ENCODE measurements around the gene ZNF488. TPM values are rescaled to one million over a fixed set of nuclear protein-coding genes. Genes with fewer than 3 reads are reported as not detected.

Gene ZNF488
- total RNA-seq, 4 donors from 2014 or later: 0.59 to 1.1 (median 1.0) TPM; not detected in 1

GRCh38 chr10:47379901-47380300 is 4.2 kb downstream of the ZNF488 start:
- no peak for DNase-seq (ENCODE audit: low spot score in 2 of 2)
- Histone ChIP-seq H3K4me3 (no peak overlapping the region), H3K9me3 (no peaks in the 10 kb centered on the region), H3K27ac (no peak overlapping the region), H3K27me3 (no peaks in the 10 kb centered on the region), H3K4me1 (peaks cover 0 to 18% (median 0%) of the 10 kb centered on the region in 4 donors), H3K36me3 (no peaks in the 10 kb centered on the region)
- WGBS, 2 donors: 46 to 56% methylated on average over 10 to 11 of the region's 11 CpGs
- TF ChIP-seq, protein P1, sequence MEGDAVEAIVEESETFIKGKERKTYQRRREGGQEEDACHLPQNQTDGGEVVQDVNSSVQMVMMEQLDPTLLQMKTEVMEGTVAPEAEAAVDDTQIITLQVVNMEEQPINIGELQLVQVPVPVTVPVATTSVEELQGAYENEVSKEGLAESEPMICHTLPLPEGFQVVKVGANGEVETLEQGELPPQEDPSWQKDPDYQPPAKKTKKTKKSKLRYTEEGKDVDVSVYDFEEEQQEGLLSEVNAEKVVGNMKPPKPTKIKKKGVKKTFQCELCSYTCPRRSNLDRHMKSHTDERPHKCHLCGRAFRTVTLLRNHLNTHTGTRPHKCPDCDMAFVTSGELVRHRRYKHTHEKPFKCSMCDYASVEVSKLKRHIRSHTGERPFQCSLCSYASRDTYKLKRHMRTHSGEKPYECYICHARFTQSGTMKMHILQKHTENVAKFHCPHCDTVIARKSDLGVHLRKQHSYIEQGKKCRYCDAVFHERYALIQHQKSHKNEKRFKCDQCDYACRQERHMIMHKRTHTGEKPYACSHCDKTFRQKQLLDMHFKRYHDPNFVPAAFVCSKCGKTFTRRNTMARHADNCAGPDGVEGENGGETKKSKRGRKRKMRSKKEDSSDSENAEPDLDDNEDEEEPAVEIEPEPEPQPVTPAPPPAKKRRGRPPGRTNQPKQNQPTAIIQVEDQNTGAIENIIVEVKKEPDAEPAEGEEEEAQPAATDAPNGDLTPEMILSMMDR (IDR thresholded peaks at IDR 0.05): no peak
- TF ChIP-seq EP300 (IDR thresholded peaks at IDR 0.05) (no peak), POLR2A (IDR thresholded peaks at IDR 0.05) (no peak)

DNA sequence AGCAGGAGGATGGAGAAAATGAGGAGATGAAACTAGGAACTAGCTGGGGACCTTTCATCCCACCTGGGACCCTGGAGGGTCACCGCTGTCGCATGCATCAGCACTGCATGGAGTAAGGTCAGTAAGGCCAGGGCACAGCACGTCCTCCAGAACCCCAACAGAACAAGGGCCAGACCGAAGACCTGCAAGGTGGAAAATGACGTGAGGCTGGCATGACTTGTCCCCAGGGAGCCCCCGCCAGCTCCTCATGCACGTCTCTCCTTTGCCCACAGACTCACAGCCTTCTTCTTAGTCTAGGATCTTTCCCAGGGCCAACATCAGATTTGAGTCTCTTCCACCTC is 4.7 kb downstream of the ZNF488 start:
- no peaks in the 10 kb centered on the region for H3K36me3 ChIP-seq
- no peak for TF ChIP-seq POLR2A (IDR thresholded peaks at IDR 0.05)
- TF ChIP-seq, protein P1 (IDR thresholded peaks at IDR 0.05): no peak
- TF ChIP-seq EP300 (IDR thresholded peaks at IDR 0.05): no peak
- H3K4me1 ChIP-seq: peaks cover 0 to 21% (median 0%) of the 10 kb centered on the region in 4 donors
- no peak for DNase-seq (ENCODE audit: low spot score in 2 of 2)
- 60 to 77% methylated on average over 7 of the region's 7 CpGs for WGBS, 2 donors
- no peak overlapping the region for H3K27ac ChIP-seq
- no peaks in the 10 kb centered on the region for H3K27me3 ChIP-seq
- no peak overlapping the region for H3K4me3 ChIP-seq
- H3K9me3 ChIP-seq: no peaks in the 10 kb centered on the region

- WGBS, 2 donors: 84 to 85% methylated on average over 14 to 15 of the region's 15 CpGs
Observed at GRCh38 chr10:47378606-47379444, 5.3 kb downstream of the ZNF488 start.

GRCh38 chr10:47378183-47378510 is 5.9 kb downstream of the ZNF488 start:
- 94 to 100% methylated on average over 4 of the region's 4 CpGs for WGBS, 2 donors
- no peak overlapping the region for H3K27ac ChIP-seq
- no peak overlapping the region for H3K4me3 ChIP-seq
- no peaks in the 10 kb centered on the region for H3K27me3 ChIP-seq
- H3K36me3 ChIP-seq: no peaks in the 10 kb centered on the region
- DNase-seq (ENCODE audit: low spot score in 2 of 2): no peak
- TF ChIP-seq EP300 (IDR thresholded peaks at IDR 0.05) (no peak), POLR2A (IDR thresholded peaks at IDR 0.05) (no peak)
- TF ChIP-seq, protein P1 (IDR thresholded peaks at IDR 0.05): no peak
- H3K9me3 ChIP-seq: no peaks in the 10 kb centered on the region
- peaks cover 0 to 13% (median 0%) of the 10 kb centered on the region in 4 donors for H3K4me1 ChIP-seq

More at GRCh38 chr10:47378606-47379444, 5.3 kb downstream of the ZNF488 start:
- no peak for DNase-seq (ENCODE audit: low spot score in 2 of 2)
- no peaks in the 10 kb centered on the region for H3K9me3 ChIP-seq
- no peak for TF ChIP-seq EP300 (IDR thresholded peaks at IDR 0.05)
- TF ChIP-seq, protein P1 (IDR thresholded peaks at IDR 0.05): no peak
- no peak for TF ChIP-seq POLR2A (IDR thresholded peaks at IDR 0.05)
- H3K4me3 ChIP-seq: no peak overlapping the region
- no peaks in the 10 kb centered on the region for H3K27me3 ChIP-seq
- peaks cover 0 to 20% (median 0%) of the 10 kb centered on the region in 4 donors for H3K4me1 ChIP-seq
- H3K36me3 ChIP-seq: no peaks in the 10 kb centered on the region
- no peak overlapping the region for H3K27ac ChIP-seq

DNA sequence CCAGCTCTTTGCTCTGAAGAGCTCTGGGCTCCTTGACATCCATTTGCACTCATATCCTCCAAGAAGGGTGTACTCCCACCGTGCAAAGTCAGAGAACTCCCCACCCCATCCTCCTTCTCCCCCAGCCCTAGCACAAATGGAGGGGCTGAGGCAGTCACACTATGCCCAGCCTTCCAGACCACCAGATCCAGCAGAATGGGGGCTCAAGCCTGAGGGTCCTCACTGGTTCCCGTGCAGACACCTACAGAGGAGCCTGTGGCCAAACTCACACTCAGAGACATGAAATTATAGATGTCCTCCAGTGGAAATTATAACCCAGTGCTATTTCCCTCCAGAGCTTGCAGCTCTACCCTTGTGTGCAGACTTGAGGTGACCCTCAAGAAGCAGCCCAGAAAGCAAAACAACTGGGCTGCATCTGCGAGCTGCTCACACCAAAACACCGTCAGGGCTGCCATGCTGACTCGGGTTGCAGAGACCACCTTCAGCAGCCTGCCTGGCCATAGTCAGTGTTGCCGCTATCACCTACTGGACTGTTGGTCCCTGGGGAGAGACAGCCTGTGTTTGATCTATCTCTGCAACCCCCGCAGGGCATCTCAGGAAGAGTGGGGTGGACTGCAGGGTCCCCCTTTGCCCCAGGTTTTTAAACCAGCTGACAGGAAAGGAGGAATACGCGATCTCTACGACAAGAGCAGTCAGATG is 7.4 kb downstream of the ZNF488 start:
- Histone ChIP-seq H3K4me1 (peaks cover 0 to 17% (median 0%) of the 10 kb centered on the region in 4 donors), H3K27ac (no peak overlapping the region), H3K27me3 (no peaks in the 10 kb centered on the region), H3K9me3 (no peaks in the 10 kb centered on the region), H3K36me3 (no peaks in the 10 kb centered on the region), H3K4me3 (no peak overlapping the region)
- 86 to 89% methylated on average over 9 to 10 of the region's 10 CpGs for WGBS, 2 donors
- TF ChIP-seq POLR2A (IDR thresholded peaks at IDR 0.05) (no peak), EP300 (IDR thresholded peaks at IDR 0.05) (no peak)
- TF ChIP-seq, protein P1 (IDR thresholded peaks at IDR 0.05): no peak
- DNase-seq (ENCODE audit: low spot score in 2 of 2): no peak

Measured in tibial nerve (tissue), 4 donors.